HFF-Myc (cell line): ENCODE results near the gene TTC28.

ENCODE experiments used
- DNase-seq: peaks from one replicate; pipeline ENCODE4 v3.0.0-alpha.2; 2011; ENCODE audit warnings: low read depth; ENCODE audit errors: extremely low read depth
- H3K4me3 ChIP-seq: replicated peaks from 2 replicates; pipeline ENCODE4 v1.5.1; 2011; ENCODE audit warnings: low read depth, mild to moderate bottlenecking, control low read depth, low read length
- CTCF ChIP-seq: IDR thresholded peaks from 2 replicates; pipeline ENCODE4 v1.5.1; 2012; ENCODE audit warnings: mild to moderate bottlenecking, low read depth, low read length, control low read depth; ENCODE audit errors: missing control alignments

TTC28 gene

DNA sequence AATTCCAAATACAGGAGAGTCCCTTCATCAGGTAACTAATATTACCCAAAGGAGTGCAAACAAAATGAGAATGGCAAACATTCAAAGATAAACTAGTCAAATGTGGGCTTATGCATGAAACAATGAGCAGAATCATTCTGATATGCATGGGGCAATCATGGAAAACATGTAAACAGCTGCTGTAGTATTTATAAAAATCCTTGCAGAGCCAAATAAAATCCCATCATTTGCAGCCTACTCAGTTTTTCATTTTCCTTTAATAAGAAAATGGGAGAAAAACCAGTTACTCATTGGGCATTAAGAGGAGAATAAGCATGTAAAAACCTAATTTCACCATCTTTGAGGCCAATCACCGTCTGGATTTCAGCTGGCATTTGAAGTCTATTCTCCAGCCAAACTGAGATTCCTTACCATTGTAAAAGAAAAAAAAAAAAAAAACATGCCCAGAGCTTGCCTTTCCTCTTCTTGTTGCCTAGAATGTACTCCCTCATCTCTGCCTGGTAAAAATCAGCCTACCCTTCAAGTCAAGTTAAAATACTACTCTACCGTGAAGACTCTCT, 249.1 kb downstream of the TTC28 start:
- TF ChIP-seq CTCF: no peak
- no peak overlapping the region for H3K4me3 ChIP-seq
- no peak for DNase-seq

DNA sequence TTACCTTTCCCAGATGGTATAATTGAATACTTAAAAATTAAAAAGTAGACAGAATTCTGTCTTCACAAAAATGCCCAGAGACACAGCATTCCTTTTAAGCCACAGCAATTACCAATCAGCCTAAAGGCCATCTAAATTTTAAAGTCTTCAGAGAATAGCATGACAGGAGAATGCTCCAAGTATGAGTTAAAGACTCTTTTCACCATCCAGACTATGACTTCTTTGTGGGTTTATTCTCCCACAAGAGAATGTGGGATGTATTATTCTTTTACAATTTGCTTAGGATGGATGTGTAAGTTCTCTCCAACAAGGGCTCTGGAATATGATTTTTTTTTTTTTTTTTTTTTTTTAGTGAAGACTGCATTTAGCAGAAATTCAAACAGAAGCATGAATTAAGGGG, 249.9 kb downstream of the TTC28 start:
- DNase-seq: no peak
- TF ChIP-seq CTCF: no peak
- no peak overlapping the region for H3K4me3 ChIP-seq

- TF ChIP-seq CTCF: no peak
- no peak for DNase-seq
Measured at GRCh38 chr22:28428271-28428670, 251.4 kb downstream of the TTC28 start.

GRCh38 chr22:28426346-28427132, 253.1 kb downstream of the TTC28 start:
- H3K4me3 ChIP-seq: no peak overlapping the region
- DNase-seq: no peak
- TF ChIP-seq CTCF: no peak

More at GRCh38 chr22:28428271-28428670, 251.4 kb downstream of the TTC28 start:
- H3K4me3 ChIP-seq: no peak overlapping the region

GRCh38 chr22:28425211-28425610, 254.4 kb downstream of the TTC28 start:
- TF ChIP-seq CTCF: no peak
- DNase-seq: no peak
- H3K4me3 ChIP-seq: no peak overlapping the region

GRCh38 chr22:28424427-28425080, 255.1 kb downstream of the TTC28 start:
- no peak for TF ChIP-seq CTCF
- no peak for DNase-seq
- no peak overlapping the region for H3K4me3 ChIP-seq
